Colonic mucosa (tissue), 4 donors: ENCODE measurements around the gene CDR2. TPM values are rescaled to one million over a fixed set of nuclear protein-coding genes. Genes with fewer than 3 reads are reported as not detected.

Experiments used
- DNase-seq: peaks from one replicate; pipeline ENCODE4 v3.0.0-alpha.2; 2020
- H3K27ac ChIP-seq: fragments of 200-600 bp; one replicate; pipeline ENCODE4 v1.8.0; 2021
- H3K27me3 ChIP-seq: fragments of 200-600 bp; one replicate; pipeline ENCODE4 v1.8.0; 2021
- H3K36me3 ChIP-seq: fragments of 200-600 bp; one replicate; pipeline ENCODE4 v1.8.0; 2021
- H3K4me1 ChIP-seq: fragments of 200-600 bp; one replicate; pipeline ENCODE4 v1.8.0; 2021; ENCODE audit warnings: mild to moderate bottlenecking
- H3K4me3 ChIP-seq: fragments of 200-600 bp; one replicate; pipeline ENCODE4 v1.8.0; 2021
- H3K9ac ChIP-seq, 2 donors: one replicate each; pipeline ENCODE4 v1.7.0; 2013; ENCODE audit warnings: control low read depth in 2 of 2, low read depth in 2 of 2, low read length in 2 of 2
- H3K9me3 ChIP-seq: fragments of 200-600 bp; one replicate; pipeline ENCODE4 v1.8.0; 2021
- intact Hi-C: fragments of 100-400 bp; cut with DNase I; formaldehyde crosslinking; loops from one replicate; pipeline ENCODE4 v1.14.1; 2022
- total RNA-seq, 2 donors: library from RNA; stranded (reverse); fragmentation: NEBNext Ultra II Directional in 1 of 2; extraction: Animal tissue kit (Norgen Biotek cat#: 25700) in 1 of 2; gene quantifications; one replicate each; pipeline ENCODE4 v1.2.1, GENCODE V29; 2021
- TF ChIP-seq, protein P1 (sequence below): fragments of 200-600 bp; IDR thresholded peaks from one replicate; pipeline ENCODE4 v1.8.0; 2022; ENCODE audit warnings: antibody characterized with exemption, mild to moderate bottlenecking
- donor health status: healthy.
- donor health status: DM: no; HTN: no; CAD: no.
- donor health status: DM: no; HTN: no; CAD: no.

CDR2 gene
- total RNA-seq, 2 donors from 2014 or later: 24.0 to 31.5 TPM

DNA sequence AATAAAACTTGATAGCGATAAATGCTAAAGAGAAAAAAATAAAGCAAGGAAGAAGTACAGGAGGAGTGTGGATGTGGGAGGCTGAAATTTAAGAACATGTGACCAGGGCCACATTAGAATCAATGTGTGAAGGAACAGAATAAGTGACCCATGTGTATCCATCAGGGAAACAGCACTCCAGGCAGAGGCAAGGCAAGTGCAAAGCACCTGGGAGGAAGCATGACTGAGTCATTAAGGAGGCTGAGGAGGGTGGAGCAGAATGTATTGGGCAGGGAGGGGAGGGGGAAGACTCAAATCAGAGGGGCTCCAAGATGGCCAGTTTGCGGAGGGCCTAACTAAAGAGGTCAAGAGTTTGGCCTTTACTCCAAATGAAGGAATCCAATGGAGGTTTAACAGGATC lies 8.0 kb downstream of the CDR2 start:
- Histone ChIP-seq H3K36me3 (peaks cover 6% of the 10 kb centered on the region), H3K27ac (no peak overlapping the region), H3K9me3 (no peaks in the 10 kb centered on the region), H3K4me3 (no peak overlapping the region), H3K27me3 (no peaks in the 10 kb centered on the region), H3K4me1 (peaks cover 13% of the 10 kb centered on the region), H3K9ac (no peak overlapping the region)
- DNase-seq: no peak
- TF ChIP-seq, protein P1, sequence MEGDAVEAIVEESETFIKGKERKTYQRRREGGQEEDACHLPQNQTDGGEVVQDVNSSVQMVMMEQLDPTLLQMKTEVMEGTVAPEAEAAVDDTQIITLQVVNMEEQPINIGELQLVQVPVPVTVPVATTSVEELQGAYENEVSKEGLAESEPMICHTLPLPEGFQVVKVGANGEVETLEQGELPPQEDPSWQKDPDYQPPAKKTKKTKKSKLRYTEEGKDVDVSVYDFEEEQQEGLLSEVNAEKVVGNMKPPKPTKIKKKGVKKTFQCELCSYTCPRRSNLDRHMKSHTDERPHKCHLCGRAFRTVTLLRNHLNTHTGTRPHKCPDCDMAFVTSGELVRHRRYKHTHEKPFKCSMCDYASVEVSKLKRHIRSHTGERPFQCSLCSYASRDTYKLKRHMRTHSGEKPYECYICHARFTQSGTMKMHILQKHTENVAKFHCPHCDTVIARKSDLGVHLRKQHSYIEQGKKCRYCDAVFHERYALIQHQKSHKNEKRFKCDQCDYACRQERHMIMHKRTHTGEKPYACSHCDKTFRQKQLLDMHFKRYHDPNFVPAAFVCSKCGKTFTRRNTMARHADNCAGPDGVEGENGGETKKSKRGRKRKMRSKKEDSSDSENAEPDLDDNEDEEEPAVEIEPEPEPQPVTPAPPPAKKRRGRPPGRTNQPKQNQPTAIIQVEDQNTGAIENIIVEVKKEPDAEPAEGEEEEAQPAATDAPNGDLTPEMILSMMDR: no peak
- intact Hi-C loops: no loop called here

DNA sequence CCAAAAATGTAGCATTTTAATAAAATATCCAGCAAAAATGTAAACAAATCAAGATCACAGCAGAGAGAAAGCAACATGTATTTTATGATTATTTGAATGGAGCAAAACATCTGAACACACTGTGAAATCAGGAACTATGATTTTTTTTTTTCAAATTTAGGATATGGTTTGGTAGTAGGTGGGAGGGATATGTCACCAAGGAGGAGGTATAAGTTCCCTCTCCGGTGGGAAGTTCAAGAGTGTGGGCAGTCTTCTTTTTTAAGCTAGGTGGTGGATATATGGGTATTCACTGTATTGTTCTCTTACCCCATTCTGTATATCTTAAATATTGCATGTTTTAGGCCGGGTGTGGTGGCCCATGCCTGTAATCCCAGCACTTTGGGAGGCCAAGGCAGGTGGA lies 10.2 kb downstream of the CDR2 start:
- peaks cover 9% of the 10 kb centered on the region for H3K4me1 ChIP-seq
- H3K4me3 ChIP-seq: no peak overlapping the region
- no peaks in the 10 kb centered on the region for H3K9me3 ChIP-seq
- TF ChIP-seq, protein P1: no peak
- intact Hi-C loops: no loop called here
- peaks cover 6% of the 10 kb centered on the region for H3K36me3 ChIP-seq
- H3K27me3 ChIP-seq: no peaks in the 10 kb centered on the region
- H3K9ac ChIP-seq: no peak overlapping the region
- no peak for DNase-seq
- no peak overlapping the region for H3K27ac ChIP-seq

DNA sequence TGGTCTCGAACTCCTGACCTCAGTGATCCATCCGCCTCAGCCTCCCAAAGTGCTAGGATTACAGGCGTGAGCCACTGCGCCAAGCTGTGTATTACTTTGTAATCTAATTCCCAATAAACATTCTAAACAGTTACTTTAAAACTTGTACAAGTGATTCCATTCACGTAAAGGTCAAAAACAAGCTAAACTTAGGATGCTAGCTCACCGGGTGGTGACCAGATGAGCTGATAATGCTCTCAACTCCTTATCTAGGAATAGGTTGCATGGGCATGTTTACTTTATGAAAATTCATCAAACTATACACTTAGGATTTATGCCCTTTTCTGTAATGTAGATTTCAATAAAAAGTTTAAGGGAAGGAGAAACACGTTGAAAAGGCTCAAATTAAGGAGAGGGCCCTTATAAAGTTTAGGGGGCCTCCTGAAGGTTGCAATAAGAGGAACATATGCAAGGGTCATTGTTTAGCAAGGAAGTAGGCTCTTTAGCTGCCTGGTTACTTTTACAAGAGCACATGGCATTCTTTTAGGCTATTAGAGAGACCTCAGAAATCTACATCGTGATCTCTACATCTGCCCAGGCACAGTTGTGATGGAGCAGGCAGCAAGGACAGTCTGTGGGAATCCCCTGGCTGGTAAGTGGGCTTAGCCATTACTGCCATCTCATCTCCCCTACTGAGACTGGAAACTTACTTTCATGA lies 13.3 kb downstream of the CDR2 start:
- no peaks in the 10 kb centered on the region for H3K9me3 ChIP-seq
- DNase-seq: no peak
- peaks cover 6% of the 10 kb centered on the region for H3K36me3 ChIP-seq
- no peaks in the 10 kb centered on the region for H3K27me3 ChIP-seq
- no peak overlapping the region for H3K27ac ChIP-seq
- H3K4me3 ChIP-seq: no peak overlapping the region
- TF ChIP-seq, protein P1: no peak
- H3K4me1 ChIP-seq: no peaks in the 10 kb centered on the region
- intact Hi-C loops: no loop called here
- no peak overlapping the region for H3K9ac ChIP-seq

DNA sequence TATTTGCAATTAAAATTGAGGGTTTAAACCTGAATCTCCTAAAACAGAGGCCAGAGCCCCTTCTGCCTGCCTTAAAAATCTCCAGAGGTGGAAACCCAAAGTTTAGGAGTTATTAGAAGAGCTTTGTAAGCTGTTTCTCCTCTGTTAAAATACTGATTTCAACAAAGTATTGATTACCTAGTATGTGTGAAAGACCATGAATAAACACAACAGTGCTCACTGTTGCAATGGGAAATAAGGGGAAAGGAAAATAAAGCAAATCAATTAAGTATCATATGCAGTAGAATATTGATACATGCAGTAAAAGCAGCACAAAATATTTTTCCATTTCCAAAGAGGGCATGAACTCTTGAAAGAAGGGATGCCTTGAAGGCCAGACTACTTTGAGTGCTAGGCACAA lies 14.7 kb downstream of the CDR2 start:
- TF ChIP-seq, protein P1: no peak
- Histone ChIP-seq H3K27ac (no peak overlapping the region), H3K27me3 (no peaks in the 10 kb centered on the region), H3K4me1 (no peaks in the 10 kb centered on the region), H3K9ac (no peak overlapping the region), H3K4me3 (no peak overlapping the region), H3K36me3 (peaks cover 6% of the 10 kb centered on the region), H3K9me3 (no peaks in the 10 kb centered on the region)
- intact Hi-C loops: no loop called here
- no peak for DNase-seq

DNA sequence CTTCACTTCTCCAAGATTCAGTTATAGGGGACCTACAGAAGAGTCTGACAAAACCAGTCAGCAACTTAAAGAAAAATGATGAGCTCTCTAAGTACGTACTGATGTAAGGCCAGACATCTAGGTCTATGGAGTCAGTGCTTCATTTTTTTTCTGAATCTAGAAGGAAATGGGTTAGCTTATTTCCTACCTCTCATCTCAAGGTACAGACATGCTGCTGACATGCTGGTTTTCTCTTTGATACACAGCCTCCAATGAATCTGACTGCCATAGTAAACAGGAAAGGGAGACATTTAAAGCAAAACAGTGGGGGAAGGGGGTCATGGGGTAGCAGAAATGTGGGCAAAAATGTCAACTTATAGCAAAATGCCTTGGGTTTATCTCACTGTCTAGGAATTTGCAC lies 16.4 kb downstream of the CDR2 start:
- no peak for DNase-seq
- H3K9ac ChIP-seq: no peak overlapping the region
- H3K4me3 ChIP-seq: no peak overlapping the region
- TF ChIP-seq, protein P1: no peak
- no peaks in the 10 kb centered on the region for H3K27me3 ChIP-seq
- peak overlapping the region; percentile 50 for H3K27ac ChIP-seq
- intact Hi-C loops: no loop called here
- no peaks in the 10 kb centered on the region for H3K9me3 ChIP-seq
- no peaks in the 10 kb centered on the region for H3K36me3 ChIP-seq
- H3K4me1 ChIP-seq: peaks cover 2% of the 10 kb centered on the region
